Measurements from ENCODE around the gene CBL. TPM values are rescaled to one million over a fixed set of nuclear protein-coding genes. Genes with fewer than 3 reads are reported as not detected.

The CBL gene
- total and polyA plus RNA-seq, 3 donors from 2014 or later = 58.5 to 65.7 (median 59.3) TPM

DNA sequence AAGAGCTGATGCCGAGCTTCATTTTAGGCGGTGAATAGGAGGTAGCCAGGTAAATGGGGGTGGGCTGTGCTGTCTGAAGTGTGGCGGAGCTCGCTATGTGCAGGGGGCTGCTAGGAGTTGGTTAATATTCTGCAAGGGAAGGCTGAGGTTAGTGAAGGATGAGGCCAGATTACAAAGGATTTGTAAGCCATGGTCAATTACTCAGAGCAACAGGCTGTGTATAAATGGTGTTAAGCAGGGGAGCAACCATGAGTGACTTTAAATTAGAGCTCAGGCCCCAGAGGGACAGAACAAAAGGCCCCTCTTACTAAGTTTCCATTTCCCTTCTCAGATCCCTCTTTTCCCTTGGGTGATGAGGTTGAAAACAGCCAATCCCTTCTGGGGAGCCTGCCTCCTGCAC, 118.0 kb downstream of the CBL start:
- intact Hi-C loops (cut with DNase I; ENCODE audit: low total_unique reads) = loop anchor here (5.0 kb wide), 1 partner anchor 117 kb away; the partner anchor contains the start of gene CBL
- Histone ChIP-seq H3K4me3 (no peak overlapping the region), H3K9me3 (no peaks in the 10 kb centered on the region), H3K36me3 (ENCODE audit: low read depth, missing control alignments) (no peaks in the 10 kb centered on the region), H3K27me3 (no peaks in the 10 kb centered on the region), H3K4me1 (peaks cover 18% of the 10 kb centered on the region), H3K27ac (no peak overlapping the region)
- TF ChIP-seq, protein P1, sequence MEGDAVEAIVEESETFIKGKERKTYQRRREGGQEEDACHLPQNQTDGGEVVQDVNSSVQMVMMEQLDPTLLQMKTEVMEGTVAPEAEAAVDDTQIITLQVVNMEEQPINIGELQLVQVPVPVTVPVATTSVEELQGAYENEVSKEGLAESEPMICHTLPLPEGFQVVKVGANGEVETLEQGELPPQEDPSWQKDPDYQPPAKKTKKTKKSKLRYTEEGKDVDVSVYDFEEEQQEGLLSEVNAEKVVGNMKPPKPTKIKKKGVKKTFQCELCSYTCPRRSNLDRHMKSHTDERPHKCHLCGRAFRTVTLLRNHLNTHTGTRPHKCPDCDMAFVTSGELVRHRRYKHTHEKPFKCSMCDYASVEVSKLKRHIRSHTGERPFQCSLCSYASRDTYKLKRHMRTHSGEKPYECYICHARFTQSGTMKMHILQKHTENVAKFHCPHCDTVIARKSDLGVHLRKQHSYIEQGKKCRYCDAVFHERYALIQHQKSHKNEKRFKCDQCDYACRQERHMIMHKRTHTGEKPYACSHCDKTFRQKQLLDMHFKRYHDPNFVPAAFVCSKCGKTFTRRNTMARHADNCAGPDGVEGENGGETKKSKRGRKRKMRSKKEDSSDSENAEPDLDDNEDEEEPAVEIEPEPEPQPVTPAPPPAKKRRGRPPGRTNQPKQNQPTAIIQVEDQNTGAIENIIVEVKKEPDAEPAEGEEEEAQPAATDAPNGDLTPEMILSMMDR (IDR thresholded peaks at IDR 0.05) = no peak
- no peak for TF ChIP-seq POLR2A (IDR thresholded peaks at IDR 0.05)
- DNase-seq = no peak
- WGBS, 2 donors = 60 to 65% methylated on average over 4 of the region's 4 CpGs

DNA sequence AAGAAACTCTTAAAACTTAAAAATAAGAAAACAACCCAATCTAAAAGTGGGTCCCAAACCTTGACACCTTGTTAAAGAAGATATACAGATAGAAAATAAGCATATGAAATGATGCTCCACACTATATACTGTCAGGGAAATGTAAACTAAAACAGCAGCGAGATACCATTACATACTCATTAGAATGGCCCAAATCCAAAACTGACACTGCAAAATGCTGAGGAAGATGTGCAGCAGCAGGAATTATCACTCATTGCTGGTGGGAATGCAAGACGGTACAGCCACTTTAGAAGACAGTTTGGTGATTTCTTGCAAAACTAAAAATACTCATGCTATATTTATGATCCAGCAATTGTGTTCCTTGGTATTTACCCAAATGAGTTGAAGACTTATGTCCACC, 123.2 kb downstream of the CBL start:
- H3K4me1 ChIP-seq = no peaks in the 10 kb centered on the region
- H3K27me3 ChIP-seq = no peaks in the 10 kb centered on the region
- TF ChIP-seq, protein P1 (IDR thresholded peaks at IDR 0.05) = no peak
- TF ChIP-seq POLR2A (IDR thresholded peaks at IDR 0.05) = no peak
- WGBS, 2 donors = 62 to 73% methylated on average over 2 of the region's 2 CpGs
- intact Hi-C loops (cut with DNase I; ENCODE audit: low total_unique reads) = no loop called here
- H3K36me3 ChIP-seq (ENCODE audit: low read depth, missing control alignments) = no peaks in the 10 kb centered on the region
- H3K9me3 ChIP-seq = no peaks in the 10 kb centered on the region
- no peak overlapping the region for H3K27ac ChIP-seq
- no peak for DNase-seq
- no peak overlapping the region for H3K4me3 ChIP-seq

DNA sequence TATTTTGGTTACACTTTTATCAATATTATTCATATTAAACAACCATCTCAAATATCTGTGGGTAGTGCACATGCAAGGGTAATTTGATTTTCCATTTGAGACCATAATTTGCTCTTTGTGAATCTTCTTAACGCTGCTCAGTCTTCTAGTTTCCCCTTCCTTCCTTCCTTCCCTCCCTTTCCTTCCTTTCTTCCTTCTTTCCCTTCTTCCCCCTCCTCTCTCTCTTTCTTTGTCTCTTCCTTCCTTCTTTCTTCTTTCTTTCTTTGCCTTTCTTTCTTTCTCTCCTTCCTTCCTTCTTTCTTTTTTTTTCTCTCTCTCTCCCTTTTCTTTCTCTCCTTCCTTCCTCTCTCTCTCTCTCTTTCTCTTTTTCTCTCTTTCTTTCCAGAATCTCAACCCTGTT, 124.1 kb downstream of the CBL start:
- DNase-seq = no peak
- Histone ChIP-seq H3K4me1 (peaks cover 4% of the 10 kb centered on the region), H3K27me3 (no peaks in the 10 kb centered on the region), H3K36me3 (ENCODE audit: low read depth, missing control alignments) (no peaks in the 10 kb centered on the region), H3K27ac (no peak overlapping the region), H3K9me3 (no peaks in the 10 kb centered on the region), H3K4me3 (no peak overlapping the region)
- TF ChIP-seq, protein P1 (IDR thresholded peaks at IDR 0.05) = no peak
- TF ChIP-seq POLR2A (IDR thresholded peaks at IDR 0.05) = no peak
- 73 to 86% methylated on average over 1 of the region's 1 CpG for WGBS, 2 donors
- intact Hi-C loops (cut with DNase I; ENCODE audit: low total_unique reads) = no loop called here

DNA sequence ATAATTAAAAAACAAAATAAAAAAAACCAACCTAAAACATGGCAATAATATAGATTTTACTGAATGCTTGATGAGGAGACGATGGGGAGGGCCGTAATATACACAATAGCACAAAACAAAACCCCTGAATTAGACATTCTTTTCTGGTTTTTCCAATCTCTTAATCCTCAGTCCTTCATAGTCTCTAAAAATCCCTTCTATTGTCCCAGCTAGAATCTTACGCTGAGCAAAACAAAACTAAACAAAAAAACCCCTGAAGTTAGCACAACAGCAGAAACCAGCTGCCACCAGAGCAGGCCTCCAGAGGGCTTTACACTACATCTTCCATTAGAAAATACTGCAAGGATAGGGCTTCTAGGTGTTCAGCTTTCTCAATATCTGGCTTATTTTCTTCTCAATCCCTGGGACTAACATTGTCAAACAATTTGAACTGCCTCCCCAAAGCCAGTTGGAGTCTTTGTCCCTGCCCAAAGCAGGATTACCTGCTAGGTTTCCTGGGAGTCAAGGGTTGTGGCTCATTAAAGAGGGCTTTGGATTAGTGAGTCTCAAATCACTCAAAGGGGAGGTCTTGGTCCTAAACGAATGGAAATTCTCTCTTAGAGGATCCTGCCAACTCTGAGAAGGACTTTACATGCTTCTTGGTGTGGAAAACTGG, 126.1 kb downstream of the CBL start:
- intact Hi-C loops (cut with DNase I; ENCODE audit: low total_unique reads) = no loop called here
- Histone ChIP-seq H3K27me3 (no peaks in the 10 kb centered on the region), H3K27ac (no peak overlapping the region), H3K9me3 (no peaks in the 10 kb centered on the region), H3K36me3 (ENCODE audit: low read depth, missing control alignments) (no peaks in the 10 kb centered on the region), H3K4me1 (peaks cover 7% of the 10 kb centered on the region), H3K4me3 (no peak overlapping the region)
- WGBS, 2 donors = 84 to 91% methylated on average over 4 of the region's 4 CpGs
- TF ChIP-seq, protein P1 (IDR thresholded peaks at IDR 0.05) = no peak
- no peak for TF ChIP-seq POLR2A (IDR thresholded peaks at IDR 0.05)
- no peak for DNase-seq
